ENCODE data around the gene ETS1.

The ETS1 gene

DNA sequence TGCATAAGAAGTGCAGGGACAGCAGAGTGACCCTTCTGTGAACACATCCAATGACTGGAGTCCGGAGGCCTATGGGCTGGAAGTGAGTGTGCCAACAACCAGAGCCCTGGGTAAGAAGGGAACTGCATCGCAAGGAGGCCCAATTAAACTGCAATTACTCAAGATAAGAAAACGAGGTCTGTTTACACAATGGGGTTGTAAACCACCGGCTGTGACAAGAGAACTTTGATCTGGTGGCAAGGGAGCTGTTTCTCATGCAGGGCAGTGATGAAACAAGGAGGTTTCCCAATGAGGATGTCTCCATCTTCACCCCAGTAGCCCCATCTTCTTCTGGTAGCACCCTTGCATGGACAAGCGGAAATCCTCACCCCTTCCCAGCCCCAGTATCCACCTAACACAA lies 21.5 kb downstream of the ETS1 start:
- no peak for DNase-seq

DNA sequence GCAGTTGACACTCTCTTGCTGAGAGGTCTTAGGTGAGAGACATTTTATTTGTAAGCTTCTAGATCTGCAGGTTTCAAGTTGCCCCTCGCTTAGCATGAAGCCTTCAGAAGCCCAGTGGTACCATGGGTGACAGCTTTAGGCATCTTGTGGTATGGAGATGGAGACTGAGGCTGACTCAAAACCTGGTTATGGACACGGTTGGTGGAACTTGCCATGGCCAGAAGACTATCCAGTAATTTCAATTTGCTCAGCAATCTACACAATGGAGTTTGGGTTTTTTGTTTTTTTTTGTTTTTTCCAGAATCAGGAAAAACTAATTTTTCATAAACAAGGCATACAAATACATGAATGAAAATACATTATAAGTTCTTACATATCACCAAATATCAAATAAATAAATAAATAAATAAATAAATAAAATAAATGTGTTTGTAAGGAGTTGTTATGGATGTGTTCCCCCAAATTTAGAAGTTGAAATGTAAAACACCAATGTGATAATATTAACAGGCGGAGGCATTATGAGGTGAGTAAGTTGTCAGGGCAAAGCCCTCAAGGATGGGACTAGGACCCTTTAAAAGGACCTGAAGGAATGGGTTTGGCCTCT lies 22.6 kb downstream of the ETS1 start:
- no peak for DNase-seq

DNA sequence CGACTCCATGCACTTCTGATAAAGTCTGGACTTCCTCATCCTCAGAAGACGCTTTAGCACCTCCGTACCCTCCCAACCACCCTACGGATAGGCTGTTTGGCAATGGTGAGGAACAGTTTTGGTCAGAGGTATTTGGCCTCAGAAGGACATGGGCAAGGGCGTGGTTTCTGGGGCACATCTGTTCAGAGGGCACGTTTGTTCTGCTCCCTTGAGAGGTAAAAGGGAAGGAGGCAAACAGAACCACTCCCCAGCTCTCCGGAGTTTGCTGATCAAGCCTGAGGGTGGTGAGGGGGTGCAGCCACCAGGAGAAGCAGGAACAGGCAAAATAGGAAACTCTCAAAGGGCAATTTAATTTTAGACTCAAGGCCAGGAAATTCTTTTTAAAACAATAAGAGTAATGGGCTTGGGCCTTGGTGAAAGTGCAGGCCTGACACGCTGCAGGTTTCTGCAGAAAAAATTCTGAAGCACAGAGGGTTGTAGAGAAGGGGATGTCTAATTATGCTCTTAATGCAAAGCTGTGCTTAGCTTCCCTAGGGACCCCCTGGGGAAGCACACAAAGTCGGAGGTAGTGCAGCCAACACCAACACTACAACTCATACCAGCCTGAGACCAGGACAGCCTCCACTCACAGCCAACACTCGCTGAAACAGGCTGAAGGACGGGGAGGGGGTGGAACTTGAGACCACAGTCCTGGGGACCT lies 23.3 kb downstream of the ETS1 start:
- no peak for DNase-seq

DNA sequence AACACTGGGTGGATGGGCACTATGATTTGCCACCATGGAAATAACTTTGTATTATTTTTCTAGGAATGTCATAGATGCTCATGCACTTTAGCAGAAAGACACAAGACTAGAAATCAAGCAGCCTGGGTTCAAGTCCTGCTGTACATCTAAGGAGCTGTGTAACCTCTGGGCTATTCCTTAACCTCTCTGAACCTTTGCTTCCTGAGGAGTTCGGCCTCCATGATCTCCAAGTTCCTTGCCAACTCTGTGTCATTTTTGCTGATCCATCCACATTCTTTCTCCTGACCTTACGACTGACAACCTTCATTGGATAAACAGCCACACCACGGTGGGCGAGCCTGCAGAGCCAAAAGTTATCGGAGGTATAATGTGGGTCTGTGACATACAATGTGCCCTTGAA lies 24.1 kb downstream of the ETS1 start:
- no peak for DNase-seq

DNA sequence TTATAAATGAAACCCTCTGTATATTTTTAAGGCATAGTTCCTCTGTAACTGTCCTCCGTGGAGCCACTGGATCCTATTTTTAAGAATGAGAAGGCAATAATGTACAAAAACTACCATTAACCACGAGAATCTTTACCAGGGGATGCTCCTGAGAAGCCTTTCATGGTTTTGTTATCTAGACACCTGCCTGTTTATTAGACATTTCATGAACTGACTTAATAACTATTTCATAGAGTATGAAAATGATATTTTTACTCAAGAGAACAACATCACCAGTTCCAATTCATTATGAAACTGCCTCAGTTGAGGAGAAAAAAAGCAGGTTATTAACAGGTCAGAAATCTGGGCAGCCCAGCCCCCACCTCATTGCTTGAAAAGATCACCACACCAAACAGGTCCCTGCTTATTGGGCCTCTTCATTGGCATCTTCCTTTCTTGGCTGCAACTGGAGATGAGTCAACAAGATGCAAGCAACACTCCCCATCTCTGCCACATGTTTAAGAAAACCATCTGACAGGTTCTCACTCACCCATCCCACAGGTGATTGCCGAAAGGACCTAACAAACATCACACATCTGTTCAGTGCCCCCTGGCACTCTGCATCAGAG lies 27.8 kb downstream of the ETS1 start:
- no peak for DNase-seq

DNA sequence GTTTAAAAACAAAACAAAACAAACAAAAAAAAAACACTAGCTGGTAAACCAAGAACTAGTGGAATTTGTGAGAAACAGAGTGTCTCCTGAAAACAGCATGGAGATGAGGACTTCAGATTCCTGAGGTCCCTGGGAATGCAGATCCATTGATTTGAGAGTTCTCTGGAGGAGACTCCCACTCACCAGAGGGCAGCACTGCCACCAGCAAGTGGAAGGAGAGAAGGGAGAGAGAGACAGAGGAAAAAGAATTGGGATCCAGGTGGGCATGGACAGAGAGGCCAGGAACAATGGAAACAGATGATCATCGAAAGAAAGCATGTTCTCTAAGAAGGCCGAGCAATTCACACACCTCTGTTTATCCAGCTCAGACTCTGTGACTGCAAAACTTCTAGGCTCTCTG lies 31.8 kb downstream of the ETS1 start:
- DNase-seq: no peak

DNA sequence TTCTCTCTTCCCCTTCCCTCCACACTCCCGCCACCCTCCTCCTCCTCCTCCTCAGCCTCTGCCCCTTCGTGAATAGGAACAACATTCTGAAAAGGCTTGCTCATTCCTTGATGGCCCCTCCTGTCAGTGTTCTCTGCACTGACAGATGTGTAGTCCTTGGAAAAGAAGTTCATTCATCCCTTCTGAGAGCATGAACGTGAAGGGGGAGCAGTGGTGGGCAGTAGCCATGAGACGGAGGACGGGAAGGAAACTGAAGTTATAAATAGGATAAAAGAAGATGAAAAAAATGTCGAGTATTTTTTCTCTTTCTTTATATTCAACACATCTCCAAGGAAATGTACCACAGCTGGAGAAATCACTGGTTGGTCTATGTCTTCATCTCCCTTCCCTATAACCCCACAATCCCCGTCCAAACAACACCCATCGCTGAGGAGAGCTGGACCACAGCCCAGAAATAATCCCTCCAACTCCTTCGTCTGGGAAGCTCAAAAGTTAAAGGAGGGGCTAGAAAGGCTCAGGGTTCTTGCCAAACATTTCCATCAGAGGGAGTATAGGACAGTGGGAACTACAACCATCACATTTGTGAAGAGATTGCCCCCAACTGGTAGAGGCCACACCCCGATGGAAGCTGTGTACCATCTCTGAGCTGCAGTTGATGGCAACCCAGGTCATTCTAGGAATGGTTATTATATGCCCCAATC lies 33.5 kb downstream of the ETS1 start:
- DNase-seq: no peak

DNA sequence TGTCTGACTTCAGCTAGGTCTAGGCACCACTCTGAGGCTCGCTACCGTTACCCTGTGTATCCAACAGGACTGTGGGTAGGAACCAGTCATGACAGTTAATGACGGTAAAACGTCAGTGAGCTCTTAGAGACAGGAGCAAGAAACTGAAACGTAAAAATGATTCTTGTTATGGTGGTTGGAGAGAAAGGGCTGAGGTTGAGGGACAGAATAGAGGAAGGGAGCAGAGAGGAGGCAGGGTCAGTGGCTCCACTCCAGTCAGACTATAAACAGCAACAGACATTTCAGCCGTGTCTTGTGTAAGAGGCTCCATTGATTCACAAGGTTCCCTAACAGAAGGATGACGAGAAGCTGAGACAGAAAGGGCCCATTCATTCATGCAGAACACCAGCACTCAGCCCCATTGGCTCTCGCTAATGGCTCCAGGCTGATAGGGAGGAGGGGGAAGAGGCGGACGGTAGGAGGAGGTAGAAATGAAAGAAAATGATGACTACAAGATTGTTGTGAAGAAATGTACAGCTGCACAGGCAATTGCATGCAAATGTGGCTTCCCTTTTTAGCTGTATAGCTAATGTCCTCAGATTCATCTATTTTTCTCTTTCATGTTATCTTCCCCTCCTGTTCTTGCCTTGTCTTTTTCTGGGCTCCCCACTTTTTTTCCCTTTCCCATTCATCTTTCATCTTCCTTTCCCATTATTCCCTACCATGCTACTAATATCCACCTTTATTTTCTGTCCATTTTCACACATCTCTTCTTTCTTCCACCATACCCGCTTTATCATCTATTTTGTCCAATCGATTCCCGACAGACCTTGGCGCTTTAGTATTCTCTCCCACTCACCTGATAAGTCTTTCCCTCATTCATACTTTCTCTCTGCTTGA lies 34.3 kb downstream of the ETS1 start:
- no peak for DNase-seq

DNA sequence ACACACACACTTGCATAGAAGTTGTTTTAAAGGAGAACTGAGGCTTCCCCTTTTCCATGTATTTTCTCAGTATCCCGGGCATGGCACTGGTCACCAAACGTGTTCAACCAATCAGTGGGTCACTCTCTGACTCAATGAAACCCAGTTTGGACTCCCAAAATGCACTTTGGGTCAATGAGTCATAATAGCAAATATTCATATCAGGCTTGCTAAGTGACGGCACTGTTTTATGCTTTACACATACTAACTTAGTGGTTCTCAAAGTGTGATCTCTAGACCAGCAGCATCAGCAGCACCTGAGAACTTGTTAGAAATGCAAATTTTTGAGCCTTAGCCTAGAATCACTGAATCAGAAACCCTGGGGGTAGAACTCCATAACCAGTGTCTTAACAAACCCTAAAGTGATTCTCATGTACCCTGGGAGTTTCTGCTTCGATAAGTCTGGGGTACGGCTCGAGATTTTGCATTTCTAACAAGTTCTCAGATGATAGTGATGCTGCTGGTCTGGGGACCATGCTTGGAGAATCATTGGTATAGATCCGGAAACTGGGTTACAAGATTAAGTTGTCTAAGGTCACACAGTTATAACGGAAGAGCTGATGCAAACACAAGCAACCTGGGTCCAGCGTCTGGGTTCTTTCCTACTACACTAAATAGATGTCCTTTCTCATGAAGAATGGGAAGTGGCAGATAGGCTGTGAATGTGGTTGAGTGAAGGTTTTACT lies 35.6 kb downstream of the ETS1 start:
- DNase-seq: no peak

DNA sequence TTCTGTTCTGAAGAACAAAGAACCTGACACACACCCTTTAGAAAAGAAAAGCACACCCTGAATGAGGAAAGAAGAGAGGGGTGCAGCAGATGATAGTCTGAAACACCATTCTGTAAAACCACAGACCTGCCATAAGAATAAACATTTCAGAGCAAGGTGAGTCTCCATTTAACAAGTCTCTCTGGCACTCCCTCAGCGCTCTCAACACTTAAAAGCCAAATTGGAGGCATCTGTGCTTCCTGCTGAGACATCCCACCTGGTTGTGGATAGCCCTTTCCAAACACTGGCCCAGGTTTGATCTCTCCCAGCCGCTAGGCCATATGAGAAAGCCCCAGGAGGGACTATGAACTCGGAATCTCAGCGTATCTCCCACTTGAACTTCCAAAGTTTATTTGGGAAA lies 36.3 kb downstream of the ETS1 start:
- DNase-seq: no peak

DNA sequence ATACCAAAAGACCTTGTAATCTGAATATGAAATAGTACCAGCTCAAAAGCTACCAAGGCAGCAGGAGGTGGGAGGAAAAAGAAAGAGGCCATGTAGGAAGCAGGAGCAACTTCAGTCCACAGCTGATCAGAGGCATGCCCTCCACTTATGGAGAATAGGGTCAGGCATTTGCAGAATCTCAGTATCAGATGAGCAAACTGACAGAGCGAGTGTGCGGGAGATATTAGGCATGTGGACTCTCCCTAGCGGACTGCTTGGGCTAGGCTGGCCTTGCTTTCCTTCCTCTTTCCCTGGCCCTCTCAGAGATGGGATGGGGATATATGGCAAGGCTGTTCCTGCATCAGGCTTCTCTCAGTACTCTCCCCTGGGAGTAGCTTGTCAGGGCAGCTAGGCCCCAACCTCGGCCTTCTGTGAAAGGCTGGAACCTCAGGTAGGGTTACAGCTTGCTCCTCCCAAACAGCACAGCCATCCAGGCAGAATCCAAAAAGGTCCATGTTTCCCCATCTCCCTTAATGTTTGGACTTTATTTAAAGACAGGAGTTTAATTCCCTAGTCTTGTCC lies 37.0 kb downstream of the ETS1 start:
- no peak for DNase-seq

DNA sequence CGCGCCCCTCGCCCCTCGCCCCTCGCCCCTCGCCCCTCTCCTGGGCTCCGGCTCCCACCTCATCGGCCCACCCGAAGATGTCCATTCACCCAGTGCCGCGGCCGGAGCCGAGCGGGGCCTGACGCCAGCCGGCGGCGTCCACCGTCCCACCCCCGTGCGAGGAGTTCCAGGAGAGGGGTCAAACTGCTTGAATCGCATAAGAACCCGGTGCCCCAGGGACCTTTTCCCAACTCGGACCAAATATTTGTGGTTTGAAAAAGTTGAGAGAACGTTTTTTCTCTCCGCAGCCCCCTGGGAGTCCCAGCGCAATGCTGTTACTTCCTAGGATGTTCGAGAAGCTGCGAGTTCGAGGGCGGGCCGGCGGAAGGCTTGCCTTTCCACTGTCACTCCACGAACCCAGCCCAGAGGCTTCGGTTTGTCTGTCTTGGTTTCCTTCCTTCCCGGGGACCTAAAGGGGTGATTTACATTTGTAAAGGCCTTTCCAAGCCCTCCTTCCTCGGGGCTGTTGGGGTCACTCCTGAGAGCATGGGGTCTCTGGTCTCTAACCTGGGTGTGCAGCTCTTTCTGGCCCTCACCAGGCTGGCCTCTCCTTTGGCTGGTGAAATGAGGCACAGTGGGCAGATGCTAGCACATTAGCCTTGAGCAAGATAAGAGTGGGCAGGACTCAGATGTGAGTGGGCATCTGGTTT lies 38.0 kb downstream of the ETS1 start:
- DNase-seq: no peak

DNA sequence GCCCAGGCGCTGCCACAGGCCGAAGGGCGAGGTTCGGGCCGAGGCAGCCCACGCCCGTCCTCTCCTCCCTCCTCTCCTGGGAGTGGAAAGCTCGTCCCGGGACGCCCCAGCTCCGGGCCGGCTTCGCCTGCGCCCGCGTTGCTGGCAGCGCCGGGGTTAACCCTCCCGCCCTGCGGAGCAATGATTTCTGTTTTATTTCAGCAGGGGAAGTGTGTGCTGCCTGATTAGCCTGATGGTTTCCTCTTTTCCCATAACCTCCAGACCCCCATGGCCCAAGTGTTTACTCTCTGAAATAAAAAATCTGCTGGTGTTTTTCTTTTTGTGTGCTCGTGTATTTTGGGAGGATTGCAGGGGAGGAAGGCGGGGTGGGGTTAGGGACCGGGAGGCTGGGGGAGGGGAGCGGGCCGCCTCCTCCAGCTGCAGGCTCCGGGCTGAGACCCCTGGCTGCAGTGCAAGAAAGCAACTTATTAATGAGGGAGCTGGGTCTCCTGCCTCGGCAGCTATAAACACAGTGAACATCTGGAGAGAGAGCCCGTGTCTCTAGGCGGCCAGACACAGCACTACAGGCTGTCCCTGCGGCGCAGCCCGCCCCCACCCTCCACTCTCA lies 38.6 kb downstream of the ETS1 start:
- DNase-seq: no peak

DNA sequence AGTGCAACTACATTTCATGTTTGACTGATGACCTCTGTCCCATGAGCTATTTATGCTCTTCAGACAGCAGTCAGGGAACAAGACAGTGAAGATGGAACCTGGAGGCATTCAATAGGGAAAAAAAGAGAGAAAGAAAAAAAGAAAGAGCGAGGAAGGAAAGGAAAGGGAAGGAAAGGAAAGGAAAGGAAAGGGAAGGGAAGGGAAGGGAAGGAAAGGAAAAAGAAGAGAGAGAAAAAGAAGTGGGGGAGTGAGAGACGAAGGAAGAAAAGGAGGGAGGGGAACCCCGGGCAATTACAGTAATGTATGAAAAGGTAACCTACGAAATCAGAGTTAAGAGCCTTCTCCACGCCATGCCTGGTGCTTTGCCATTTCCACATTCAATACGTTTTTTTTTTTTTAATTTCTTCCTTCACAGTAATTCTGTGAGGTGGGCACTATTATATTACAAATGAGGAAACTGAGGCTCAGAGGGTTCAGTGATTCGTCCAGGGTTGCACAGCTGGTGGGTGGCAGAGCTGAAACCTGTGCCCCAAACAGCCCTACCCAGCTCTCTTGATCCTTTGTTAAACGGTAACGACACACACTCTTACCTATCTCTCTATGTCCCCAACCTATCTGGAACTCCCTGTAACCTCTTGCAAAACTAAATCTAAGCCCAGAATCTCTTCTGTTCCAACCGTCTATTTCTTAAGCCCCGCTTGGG lies 39.3 kb downstream of the ETS1 start:
- no peak for DNase-seq

DNA sequence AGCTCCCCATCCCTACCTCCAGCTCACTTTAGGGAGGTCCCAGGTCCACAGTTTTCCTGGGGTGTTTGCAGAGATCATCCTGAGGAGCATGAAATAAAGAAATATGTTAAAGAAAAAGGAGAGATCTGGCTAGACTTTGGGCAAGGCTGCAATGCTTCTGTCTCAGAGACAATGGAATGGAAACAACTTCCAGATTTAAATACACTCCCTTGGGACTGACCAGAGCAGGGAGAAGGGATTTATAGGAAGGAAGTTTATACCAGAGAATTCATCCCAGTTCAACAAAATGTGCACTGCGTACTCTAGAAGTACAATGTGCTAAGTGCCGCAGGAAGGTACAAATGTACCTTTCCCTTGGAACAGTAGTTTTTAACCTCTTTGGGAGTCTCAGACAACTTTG lies 40.4 kb downstream of the ETS1 start:
- no peak for DNase-seq

DNA sequence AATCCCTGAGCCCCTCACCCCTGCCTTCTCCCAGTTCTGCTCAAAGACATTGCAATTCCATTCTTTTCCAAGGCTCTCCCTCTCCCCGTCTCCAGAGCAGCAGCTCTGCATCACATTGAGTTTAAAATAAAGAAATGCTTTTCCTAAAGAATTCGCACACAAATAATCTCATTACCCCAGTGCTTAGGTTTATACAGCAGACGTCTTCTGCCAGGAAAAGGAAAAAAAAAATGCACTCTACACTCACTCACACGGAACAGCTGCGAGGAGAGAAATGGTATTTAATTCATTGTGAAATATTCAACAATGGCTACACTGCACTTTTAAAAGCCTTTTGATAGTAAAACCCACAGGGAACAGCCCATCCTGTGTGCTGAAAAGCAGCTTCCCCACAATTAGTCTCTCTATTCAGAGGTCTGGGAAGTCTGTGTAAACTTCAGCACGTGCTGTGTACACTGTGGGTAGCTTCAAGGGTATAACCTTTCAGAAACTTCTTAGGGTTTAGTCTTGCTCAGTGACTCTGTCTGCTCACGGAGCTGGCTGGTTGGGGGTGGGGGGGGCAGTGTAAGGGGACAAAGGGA lies 42.8 kb downstream of the ETS1 start:
- no peak for DNase-seq

DNA sequence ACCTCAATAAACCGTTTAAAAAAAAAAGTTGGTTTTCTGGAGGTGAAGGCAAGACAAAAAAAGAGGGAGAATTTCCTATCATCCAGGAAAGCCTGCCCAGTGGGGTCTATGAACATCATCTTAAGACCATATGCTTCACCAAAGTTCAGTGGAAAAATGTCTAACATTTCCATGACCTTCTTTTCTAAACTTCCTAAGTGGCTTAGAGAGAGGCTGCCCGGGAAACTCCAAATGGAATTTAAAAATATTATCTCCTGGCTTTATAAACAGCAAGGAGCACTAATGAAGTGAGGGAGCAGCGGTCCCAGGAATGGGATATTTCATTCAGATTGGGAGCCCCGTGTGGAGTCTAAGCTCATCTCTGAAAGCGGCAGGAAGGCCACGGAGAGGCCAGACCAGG lies 46.9 kb downstream of the ETS1 start:
- DNase-seq: no peak

DNA sequence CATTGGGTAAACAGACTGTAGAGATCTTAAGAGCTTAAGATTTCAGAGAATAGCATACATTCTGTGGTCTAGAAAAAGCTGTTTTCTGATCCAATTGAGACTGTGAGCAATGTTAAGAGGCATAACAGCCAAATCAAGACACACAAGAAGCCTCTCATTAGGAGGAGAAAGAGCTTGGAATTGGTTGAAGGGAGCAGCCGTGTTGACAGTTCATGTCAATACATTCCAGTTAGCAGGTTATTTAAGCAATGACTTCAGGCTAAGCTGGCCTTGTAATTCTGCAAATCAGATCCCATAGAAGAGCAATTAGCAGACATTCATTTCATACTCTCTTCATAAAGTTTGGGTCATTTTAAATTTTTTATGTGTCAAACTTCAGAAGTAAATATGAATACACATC lies 50.9 kb downstream of the ETS1 start:
- no peak for DNase-seq
